ENCODE measurements around the gene SSUH2.

GRCh38 chr3:8673083-8673737, 28.6 kb upstream of the SSUH2 start:
- TF ChIP-seq CTCF (IDR thresholded peaks at IDR 0.05) (no peak), EP300 (IDR thresholded peaks at IDR 0.05) (no peak), POLR2A (IDR thresholded peaks at IDR 0.05) (no peak)

Measured in tibial nerve (tissue), 4 donors.